CD4-positive, alpha-beta T cell treated with Interleukin-6 for 4 hours (primary cell): ENCODE measurements around the gene PLIN1.

Source experiments
- DNase-seq: peaks from one replicate; pipeline ENCODE4 v3.0.0-alpha.2; 2020; ENCODE audit warnings: mixed read lengths

The PLIN1 gene

GRCh38 chr15:89625716-89626115 lies 53.5 kb downstream of the PLIN1 start:
- no peak for DNase-seq

- no peak for DNase-seq
Measured at GRCh38 chr15:89623165-89623564, 56.0 kb downstream of the PLIN1 start.

- no peak for DNase-seq
Measured at GRCh38 chr15:89621547-89621946, 57.6 kb downstream of the PLIN1 start.

- no peak for DNase-seq
Measured at GRCh38 chr15:89616228-89616627, 62.9 kb downstream of the PLIN1 start.

- no peak for DNase-seq
Measured at GRCh38 chr15:89615135-89615534, 64.0 kb downstream of the PLIN1 start.
